ENCODE results near the gene LYG2.
"Not testable (repeated sequence)": the region's sequence is repeated elsewhere in the genome, so short reads cannot be mapped to it uniquely, and the experiment has no call there.

Gene LYG2, protein sequence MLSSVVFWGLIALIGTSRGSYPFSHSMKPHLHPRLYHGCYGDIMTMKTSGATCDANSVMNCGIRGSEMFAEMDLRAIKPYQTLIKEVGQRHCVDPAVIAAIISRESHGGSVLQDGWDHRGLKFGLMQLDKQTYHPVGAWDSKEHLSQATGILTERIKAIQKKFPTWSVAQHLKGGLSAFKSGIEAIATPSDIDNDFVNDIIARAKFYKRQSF

DNA sequence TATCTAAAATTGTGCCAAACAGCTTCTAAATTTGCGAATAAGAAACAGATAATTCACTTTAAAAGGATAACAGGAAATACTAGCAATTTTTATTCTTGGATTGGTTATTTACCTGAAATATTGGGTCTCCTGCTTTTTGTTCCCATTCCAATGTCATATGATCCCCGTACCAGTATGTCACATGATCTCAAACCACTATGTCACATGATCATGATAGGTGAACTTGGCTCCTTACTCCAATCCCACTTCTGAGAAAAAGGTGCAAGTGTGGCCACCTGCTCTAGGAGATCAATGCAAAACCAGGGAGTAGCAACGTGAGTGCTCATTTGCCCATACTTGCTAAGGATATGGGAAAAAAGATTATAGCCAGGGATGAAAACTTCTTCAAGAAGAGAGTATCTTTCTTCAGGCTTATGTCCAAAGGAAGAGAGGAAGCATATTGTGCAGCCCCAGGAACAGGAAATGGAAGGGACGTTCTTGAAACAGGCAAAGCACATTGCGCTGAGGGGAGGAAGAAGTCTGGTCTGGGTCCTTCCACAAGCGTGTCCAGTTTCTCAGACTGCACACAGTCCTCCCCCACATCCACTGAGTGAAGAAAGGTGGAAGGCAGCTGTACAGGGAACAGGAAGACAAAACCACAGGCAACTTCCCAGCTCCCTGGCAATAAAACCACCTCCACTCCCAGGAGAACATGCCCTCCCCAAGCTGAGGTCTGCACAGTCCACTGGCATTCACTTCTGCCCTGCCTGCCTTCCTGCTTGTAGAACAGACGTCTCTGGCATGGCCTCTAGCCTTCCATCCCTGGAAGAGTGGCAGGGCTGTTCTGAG lies at the start of gene LYG2:
LYG2 (minus strand) TSS at position 176 of the 828 bp plus-strand sequence. CDS start 1,406 bp downstream, outside the sequence.
- no peak for TF ChIP-seq EZH2 (IDR thresholded peaks at IDR 0.05)
- no peak for TF ChIP-seq POLR2AphosphoS5 (IDR thresholded peaks at IDR 0.05; ENCODE audit: borderline replicate concordance, low read depth, low read length)
- no peak for TF ChIP-seq FOXP2 (optimal IDR thresholded peaks at IDR 0.05; ENCODE audit: control extremely low read depth, extremely low read length, insufficient read depth)
- no peak within 1 kb of the TSS for H3K9ac ChIP-seq (ENCODE audit: insufficient read length)
- no peaks in the 10 kb centered on the region for H3K9me3 ChIP-seq (ENCODE audit: low read depth, low read length)
- no peak within 1 kb of the TSS for H3K27ac ChIP-seq
- H3K36me3 ChIP-seq (ENCODE audit: insufficient read depth, low read length), result no peaks in the 10 kb centered on the region
- H3K4me3 ChIP-seq, result no peak within 1 kb of the TSS
- DNase-seq (ENCODE audit: low read depth, low spot score), result no peak

DNA sequence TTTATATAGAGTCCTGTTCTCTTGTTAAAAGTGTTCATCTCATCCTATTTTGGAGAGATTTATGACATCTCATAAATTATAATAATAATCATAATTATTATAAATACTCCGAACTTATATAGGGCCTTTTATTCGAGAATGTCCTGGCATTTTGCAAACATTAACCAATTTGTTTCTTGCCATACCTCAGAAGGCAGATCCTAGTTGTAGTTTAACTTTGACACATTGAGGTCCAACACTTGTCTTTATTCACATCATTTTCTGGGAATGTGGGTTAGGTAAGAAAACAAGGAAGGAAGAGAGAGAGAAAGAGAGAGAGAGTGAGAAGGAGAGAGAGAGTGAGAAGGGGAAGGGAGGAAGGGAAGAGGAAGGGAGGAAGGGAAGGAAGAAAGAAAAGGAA lies 45.6 kb upstream of the LYG2 start, which contains the start of gene LYG1:
LYG1 (minus strand) TSS at position 101 of the 400 bp plus-strand sequence. CDS start 5,527 bp downstream, outside the sequence.
- H3K36me3 ChIP-seq (ENCODE audit: insufficient read depth, low read length); H3K4me3 ChIP-seq; H3K27ac ChIP-seq; H3K9ac ChIP-seq (ENCODE audit: insufficient read length); DNase-seq (ENCODE audit: low read depth, low spot score); H3K9me3 ChIP-seq (ENCODE audit: low read depth, low read length): not testable (repeated sequence)

DNA sequence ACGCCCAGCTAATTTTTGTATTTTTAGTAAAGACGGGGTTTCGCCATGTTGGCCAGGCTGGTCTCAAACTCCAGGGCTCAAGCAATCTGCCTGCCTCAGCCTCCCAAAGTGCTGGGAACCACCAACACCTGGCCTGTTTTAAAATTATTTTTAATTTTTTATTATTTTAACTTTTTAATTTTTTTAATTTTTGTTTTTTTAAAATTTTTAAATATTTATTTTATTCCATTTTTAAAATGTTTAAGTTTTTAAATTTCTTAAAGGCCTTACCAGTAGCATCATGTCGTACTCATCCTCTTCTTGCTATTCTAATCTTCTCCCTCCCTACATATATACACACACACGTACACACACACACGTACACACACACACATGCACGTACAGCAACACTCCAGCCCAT lies 44.1 kb upstream of the LYG2 start:
- Histone ChIP-seq H3K4me3 (no peak overlapping the region), H3K27ac (no peak overlapping the region), H3K9me3 (ENCODE audit: low read depth, low read length) (no peaks in the 10 kb centered on the region), H3K9ac (ENCODE audit: insufficient read length) (no peak overlapping the region), H3K36me3 (ENCODE audit: insufficient read depth, low read length) (no peaks in the 10 kb centered on the region)
- no peak for TF ChIP-seq FOXP2 (optimal IDR thresholded peaks at IDR 0.05; ENCODE audit: control extremely low read depth, extremely low read length, insufficient read depth)
- no peak for TF ChIP-seq POLR2AphosphoS5 (IDR thresholded peaks at IDR 0.05; ENCODE audit: borderline replicate concordance, low read depth, low read length)
- TF ChIP-seq EZH2 (IDR thresholded peaks at IDR 0.05), result no peak
- DNase-seq (ENCODE audit: low read depth, low spot score), result no peak

DNA sequence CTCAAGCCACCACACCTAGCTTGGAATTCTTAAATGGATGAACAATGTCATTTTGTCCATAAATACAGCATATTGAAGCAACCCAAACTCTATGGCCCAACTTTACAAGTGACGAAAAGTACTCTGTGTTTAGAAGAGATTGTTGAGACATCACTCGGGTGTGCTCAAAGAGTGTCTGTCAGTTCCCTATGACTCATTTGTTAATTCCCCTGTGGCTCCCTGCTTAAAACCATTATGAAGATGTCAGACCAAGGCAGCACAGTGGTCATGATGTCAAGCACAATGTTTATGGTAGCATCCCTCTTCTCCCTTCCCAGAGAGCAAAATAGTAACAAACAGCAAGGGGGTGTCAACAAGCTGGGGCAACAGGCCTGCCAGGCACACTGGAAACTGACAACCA lies 42.5 kb upstream of the LYG2 start:
- TF ChIP-seq FOXP2 (optimal IDR thresholded peaks at IDR 0.05; ENCODE audit: control extremely low read depth, extremely low read length, insufficient read depth) (no peak), POLR2AphosphoS5 (IDR thresholded peaks at IDR 0.05; ENCODE audit: borderline replicate concordance, low read depth, low read length) (no peak), EZH2 (IDR thresholded peaks at IDR 0.05) (no peak)
- Histone ChIP-seq H3K36me3 (ENCODE audit: insufficient read depth, low read length) (no peaks in the 10 kb centered on the region), H3K9ac (ENCODE audit: insufficient read length) (no peak overlapping the region), H3K27ac (no peak overlapping the region), H3K9me3 (ENCODE audit: low read depth, low read length) (no peaks in the 10 kb centered on the region), H3K4me3 (no peak overlapping the region)
- no peak for DNase-seq (ENCODE audit: low read depth, low spot score)

DNA sequence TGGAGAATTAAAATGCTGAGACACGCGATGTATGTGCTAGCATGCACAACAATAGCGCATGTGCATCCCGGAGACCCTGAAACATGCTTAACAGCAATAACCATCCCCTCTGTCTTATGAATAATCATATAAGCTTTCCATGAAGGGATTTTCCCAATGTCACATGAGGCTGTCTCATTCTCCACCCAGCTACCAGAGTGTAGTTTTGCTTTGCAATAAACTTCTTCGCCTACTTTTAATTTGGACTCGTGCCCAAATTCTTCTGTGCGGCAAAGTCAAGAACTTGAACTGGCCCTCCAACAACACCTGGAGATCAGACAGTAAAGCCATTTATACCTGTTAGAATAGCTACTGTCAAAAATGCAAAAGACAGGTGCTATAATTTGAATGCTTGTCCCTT lies 30.1 kb upstream of the LYG2 start:
- Histone ChIP-seq H3K27ac (no peak overlapping the region), H3K36me3 (ENCODE audit: insufficient read depth, low read length) (no peaks in the 10 kb centered on the region), H3K9ac (ENCODE audit: insufficient read length) (no peak overlapping the region), H3K9me3 (ENCODE audit: low read depth, low read length) (no peaks in the 10 kb centered on the region), H3K4me3 (no peak overlapping the region)
- DNase-seq (ENCODE audit: low read depth, low spot score), result no peak
- TF ChIP-seq EZH2 (IDR thresholded peaks at IDR 0.05) (no peak), POLR2AphosphoS5 (IDR thresholded peaks at IDR 0.05; ENCODE audit: borderline replicate concordance, low read depth, low read length) (no peak), FOXP2 (optimal IDR thresholded peaks at IDR 0.05; ENCODE audit: control extremely low read depth, extremely low read length, insufficient read depth) (no peak)

DNA sequence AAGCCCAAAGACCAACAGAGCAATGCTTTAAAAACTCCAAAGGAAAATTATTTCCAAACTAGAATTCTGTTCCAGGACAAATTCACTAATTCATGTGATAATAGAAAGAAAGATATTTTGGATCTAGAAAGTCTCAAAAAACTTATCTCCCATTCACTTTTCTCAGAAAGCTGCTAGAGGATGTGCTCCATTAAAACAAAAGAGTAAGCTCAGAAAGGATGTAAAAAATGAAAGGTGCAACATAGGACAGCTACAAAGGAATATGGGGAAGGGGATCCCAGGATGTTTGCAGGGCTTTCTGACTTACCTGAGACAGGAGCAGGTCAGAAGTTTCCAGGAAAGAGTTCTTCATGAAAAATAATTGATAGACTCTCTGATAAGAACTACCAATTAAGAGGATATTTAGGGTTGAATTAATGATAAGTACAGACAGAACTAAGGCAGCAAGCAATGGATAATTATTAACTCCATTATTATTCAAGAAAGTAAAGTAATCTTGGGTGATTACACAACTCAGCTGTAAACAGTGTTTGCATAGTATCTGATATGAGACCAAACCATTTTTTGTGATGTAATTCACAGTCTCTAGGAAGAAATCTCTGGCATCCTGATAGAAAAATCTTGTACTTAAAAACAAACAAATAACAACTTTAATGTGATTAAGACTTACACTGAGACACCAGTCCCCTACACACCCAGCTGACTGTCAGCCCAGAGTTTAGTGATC lies 24.7 kb upstream of the LYG2 start:
- TF ChIP-seq FOXP2 (optimal IDR thresholded peaks at IDR 0.05; ENCODE audit: control extremely low read depth, extremely low read length, insufficient read depth), result no peak
- no peak for DNase-seq (ENCODE audit: low read depth, low spot score)
- no peaks in the 10 kb centered on the region for H3K9me3 ChIP-seq (ENCODE audit: low read depth, low read length)
- H3K4me3 ChIP-seq, result no peak overlapping the region
- H3K27ac ChIP-seq, result no peak overlapping the region
- H3K36me3 ChIP-seq (ENCODE audit: insufficient read depth, low read length), result no peaks in the 10 kb centered on the region
- no peak overlapping the region for H3K9ac ChIP-seq (ENCODE audit: insufficient read length)

DNA sequence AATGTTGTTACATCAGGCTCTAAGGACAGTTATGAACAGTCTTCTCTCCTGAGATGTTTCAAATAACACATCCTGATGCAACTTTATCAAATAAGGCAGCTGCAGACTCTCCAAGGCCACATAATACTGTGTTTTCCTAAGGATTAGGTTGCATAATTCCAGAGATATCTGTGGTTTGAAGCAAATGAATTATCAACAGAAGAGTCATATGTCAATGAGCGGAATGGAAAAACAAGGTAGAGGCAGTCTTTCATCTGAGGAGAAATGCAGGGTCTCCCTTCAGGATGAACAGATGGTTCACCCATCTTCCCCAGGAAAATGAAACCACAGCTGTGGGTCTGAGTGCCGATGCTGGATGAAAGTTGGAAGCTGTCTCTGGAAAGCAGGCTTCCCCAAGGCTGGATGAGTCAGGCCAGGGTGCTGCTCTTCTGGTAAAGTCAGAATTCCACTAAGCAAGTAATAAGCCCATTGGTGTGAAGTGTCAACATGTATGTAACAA lies 23.4 kb upstream of the LYG2 start:
- Histone ChIP-seq H3K36me3 (ENCODE audit: insufficient read depth, low read length) (no peaks in the 10 kb centered on the region), H3K9me3 (ENCODE audit: low read depth, low read length) (no peaks in the 10 kb centered on the region), H3K27ac (no peak overlapping the region), H3K4me3 (no peak overlapping the region), H3K9ac (ENCODE audit: insufficient read length) (no peak overlapping the region)
- TF ChIP-seq EZH2 (IDR thresholded peaks at IDR 0.05) (no peak), POLR2AphosphoS5 (IDR thresholded peaks at IDR 0.05; ENCODE audit: borderline replicate concordance, low read depth, low read length) (no peak), FOXP2 (optimal IDR thresholded peaks at IDR 0.05; ENCODE audit: control extremely low read depth, extremely low read length, insufficient read depth) (no peak)
- DNase-seq (ENCODE audit: low read depth, low spot score), result no peak

DNA sequence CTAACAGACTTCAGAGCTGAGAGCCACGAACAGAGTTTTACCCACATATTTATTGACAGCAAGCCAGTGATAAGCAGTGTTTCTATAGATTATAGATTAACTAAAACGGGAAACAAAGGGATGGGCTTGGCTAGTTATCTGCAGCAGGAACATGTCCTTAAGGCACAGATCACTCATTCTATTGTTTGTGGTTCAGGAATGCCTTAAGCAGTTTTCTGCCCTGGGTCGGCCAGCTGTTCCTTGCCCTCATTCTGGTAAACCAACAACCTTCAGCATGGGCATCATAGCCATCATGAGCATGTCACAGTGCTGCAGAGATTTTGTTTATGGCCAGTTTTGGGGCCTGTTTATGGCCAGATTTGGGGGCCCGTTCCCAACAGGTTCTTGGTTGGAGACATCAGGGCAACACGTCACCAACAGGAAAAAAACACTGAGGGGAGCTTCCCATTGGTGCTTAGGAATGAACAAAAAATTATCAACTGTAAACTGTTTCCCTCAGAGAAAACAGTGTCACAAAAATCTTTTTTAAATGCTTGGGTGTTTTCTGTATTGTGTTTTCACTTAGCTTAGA lies 22.8 kb upstream of the LYG2 start:
- H3K4me3 ChIP-seq; H3K27ac ChIP-seq; H3K9me3 ChIP-seq (ENCODE audit: low read depth, low read length); DNase-seq (ENCODE audit: low read depth, low spot score); H3K9ac ChIP-seq (ENCODE audit: insufficient read length); H3K36me3 ChIP-seq (ENCODE audit: insufficient read depth, low read length): not testable (repeated sequence)

All from SK-N-MC (cell line).